Measurements from ENCODE around the gene MRPS23.

The MRPS23 gene

DNA sequence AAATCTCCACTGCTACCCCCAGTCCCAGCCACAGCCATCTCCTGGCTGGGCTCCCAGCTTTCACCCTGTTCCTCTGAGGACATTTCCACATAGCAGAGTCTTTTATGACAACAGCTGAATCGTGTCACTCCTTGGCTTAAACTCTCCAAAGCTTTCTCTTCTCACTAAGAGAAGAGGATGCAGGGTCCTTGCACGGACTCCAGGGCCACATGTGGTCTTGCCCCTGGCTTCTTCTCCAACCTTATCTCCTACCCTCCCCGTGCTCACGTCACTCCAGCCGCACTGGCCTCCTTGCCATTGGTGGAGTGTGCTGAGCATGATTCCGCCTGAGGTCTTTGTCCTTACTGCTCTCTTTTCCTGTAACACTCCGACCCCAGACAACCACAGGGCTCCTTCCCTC lies 64.8 kb downstream of the MRPS23 start:
- TF ChIP-seq, protein P1, sequence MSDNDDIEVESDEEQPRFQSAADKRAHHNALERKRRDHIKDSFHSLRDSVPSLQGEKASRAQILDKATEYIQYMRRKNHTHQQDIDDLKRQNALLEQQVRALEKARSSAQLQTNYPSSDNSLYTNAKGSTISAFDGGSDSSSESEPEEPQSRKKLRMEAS (IDR thresholded peaks at IDR 0.05; ENCODE audit: low read depth, low read length): no peak
- TF ChIP-seq MYC (IDR thresholded peaks at IDR 0.05; ENCODE audit: low read depth, low read length) (no peak), POLR2A (IDR thresholded peaks at IDR 0.05; ENCODE audit: extremely low read depth, insufficient read length) (no peak)
- TF ChIP-seq, protein P2, sequence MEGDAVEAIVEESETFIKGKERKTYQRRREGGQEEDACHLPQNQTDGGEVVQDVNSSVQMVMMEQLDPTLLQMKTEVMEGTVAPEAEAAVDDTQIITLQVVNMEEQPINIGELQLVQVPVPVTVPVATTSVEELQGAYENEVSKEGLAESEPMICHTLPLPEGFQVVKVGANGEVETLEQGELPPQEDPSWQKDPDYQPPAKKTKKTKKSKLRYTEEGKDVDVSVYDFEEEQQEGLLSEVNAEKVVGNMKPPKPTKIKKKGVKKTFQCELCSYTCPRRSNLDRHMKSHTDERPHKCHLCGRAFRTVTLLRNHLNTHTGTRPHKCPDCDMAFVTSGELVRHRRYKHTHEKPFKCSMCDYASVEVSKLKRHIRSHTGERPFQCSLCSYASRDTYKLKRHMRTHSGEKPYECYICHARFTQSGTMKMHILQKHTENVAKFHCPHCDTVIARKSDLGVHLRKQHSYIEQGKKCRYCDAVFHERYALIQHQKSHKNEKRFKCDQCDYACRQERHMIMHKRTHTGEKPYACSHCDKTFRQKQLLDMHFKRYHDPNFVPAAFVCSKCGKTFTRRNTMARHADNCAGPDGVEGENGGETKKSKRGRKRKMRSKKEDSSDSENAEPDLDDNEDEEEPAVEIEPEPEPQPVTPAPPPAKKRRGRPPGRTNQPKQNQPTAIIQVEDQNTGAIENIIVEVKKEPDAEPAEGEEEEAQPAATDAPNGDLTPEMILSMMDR (IDR thresholded peaks at IDR 0.05; ENCODE audit: low read depth, low read length): no peak
- H3K4me3 ChIP-seq (ENCODE audit: low read depth, low read length): no peak overlapping the region
- no peak for DNase-seq (ENCODE audit: low read depth)

Data from NB4 (cell line).